ENCODE data around the gene RASD2.
A peak's percentile ranks its signal among the peaks of the same experiment; 100 is the strongest.

Gene RASD2

DNA sequence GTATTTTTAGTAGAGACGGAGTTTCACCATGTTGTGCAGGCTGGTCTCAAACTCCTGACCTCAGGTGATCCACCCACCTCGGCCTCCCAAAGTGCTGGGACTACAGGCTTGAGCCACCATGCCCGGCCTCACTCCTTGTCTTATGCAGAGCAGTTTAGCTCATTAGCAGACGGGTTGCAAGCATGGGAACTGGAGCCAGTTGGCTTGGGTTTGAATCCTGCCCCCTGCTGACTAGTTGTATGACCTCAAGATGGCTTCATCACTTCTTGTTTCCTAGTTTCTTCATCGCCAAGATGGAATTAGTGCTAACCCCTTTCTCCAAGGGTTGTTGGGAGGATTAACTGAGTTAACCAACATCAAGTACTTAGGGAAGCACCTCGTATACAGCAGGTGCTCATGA lies 23.4 kb upstream of the RASD2 start:
- DNase-seq, result no peak
- intact Hi-C loops (cut with DNase I), result no loop called here

DNA sequence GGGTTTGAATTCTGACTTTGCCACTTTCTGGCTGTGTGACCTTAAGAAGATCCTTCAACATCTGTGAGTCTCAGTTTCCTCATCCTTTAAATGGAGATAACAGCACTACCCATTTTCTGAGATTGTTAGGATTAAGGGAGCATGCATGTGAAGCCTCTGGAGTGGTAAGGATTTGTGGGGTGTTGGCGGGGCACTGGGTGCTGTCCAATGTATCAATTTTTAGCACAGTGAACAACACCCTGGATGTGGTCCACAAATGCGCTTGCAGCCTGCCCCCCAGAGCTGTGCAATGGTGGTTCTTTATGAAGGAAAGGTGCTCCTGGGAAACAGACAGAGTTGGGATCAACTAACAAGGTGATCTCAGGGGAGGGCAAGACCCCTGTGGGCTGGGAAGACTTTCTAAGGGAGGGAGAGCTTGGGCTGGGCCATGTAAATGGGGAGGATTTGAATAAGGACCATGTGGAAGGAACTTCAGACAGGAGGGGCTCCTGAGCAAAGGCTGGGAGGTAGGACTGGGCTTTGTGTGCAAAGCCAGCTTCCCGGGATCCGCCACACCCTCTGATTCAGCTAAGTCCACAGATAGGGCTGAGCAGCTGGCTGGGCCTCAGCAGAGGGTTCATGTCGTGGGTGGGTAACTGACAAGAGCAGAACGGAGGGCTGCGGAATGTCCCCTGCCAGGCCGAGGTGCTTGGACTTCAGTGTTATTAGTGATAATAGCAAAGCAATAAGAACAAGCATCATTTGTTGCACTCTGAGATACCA lies 22.7 kb upstream of the RASD2 start:
- no peak for DNase-seq
- intact Hi-C loops (cut with DNase I), result no loop called here

DNA sequence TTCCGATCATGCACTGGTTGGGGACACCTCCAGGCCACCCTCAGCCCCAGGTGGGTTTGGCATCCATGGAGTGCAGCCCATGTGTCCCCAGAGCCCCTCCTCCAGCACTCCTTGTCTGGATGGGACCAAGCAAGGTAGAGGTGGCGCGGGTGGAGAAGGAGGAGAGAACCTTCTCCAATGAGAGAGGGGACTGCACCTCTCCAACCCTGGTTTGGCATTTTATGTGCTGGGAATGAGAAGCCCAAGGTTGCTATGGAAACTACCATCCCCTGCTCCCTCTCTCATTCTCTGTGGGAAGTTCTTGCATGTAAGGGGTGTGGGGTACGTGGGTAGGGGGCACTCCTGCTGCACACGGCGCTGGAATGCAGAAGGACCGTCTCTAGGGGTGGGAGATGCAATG lies 21.8 kb upstream of the RASD2 start:
- intact Hi-C loops (cut with DNase I), result no loop called here
- DNase-seq, result peak in 9 of 42 donors; percentile 46 to 78 (median 62)

DNA sequence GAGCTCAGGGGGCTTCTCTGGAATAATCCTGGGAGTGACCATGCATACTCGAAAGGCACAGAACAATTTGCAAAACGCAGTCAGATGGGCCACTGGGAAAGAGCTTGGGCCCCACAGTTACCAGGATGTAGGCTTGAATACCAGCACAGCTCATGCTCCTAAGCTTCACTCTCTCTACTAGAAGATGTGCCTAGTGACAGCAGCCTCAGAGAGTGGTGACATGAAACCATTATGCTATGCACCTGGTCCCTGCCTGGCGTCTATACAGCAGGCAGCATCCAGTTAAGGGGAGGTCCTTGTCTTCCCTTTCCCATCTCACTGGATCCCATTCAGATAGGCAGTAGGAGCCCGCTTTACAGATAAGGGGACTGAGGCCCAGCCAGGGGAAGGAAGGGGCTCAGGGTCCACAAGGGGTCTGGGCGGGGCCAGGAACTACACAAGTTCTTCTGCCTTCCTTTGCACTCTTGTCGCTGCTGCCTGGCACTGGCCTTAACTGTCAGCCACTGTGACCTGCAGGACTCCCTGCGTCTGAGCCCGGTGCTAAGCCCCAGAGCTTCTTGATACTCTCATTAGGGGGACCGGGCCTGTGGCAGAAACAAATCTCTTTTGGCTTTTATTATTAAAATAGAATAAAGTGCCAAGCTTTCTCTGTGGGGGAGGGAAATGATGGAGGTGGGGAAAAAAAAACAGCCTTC lies 21.2 kb upstream of the RASD2 start:
- peak in 2 of 42 donors; percentile 51 to 58 for DNase-seq
- intact Hi-C loops (cut with DNase I), result no loop called here

DNA sequence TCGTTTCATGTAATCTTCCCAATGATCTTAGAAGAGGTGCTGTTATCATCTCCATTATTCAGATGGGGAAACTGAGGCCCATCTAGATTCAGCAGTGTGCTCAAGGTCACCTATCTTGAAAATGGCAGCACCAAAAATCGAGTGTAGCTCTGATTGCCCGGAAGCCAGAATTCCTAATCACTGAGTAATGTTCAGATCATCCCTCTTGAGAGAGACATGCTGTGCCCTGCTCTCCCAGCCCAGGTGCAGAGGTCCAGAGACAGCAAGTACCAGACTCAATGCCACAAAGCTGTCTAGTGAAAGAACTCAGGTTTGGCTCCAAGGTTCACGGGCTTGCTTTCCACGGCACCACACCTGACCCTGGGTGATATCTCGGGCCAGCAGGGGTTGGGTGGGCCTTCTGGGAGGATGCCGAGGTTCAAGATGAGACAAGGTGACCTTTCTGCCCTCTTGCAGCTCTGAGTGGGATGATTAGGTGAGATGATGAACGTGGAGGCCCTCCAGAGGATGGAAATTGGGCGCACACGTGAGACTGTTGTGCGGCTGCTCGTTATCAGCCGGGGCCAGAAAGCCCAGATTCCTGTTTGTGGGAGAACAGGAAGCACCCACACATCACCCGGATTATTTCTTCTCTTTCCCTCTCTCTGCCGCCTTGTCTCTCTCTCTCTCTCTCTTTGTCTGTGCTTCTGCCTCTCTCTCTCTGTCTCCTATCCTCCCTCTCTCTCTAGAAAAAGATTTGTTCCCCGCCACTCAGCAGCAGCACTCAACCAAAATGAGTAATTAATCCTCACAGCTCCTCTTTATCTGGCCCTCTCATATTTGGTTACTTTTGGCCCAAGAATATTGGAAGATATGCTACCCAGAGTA lies 19.0 kb upstream of the RASD2 start:
- DNase-seq, result peak in 1 of 42 donors; percentile 19
- intact Hi-C loops (cut with DNase I), result no loop called here

DNA sequence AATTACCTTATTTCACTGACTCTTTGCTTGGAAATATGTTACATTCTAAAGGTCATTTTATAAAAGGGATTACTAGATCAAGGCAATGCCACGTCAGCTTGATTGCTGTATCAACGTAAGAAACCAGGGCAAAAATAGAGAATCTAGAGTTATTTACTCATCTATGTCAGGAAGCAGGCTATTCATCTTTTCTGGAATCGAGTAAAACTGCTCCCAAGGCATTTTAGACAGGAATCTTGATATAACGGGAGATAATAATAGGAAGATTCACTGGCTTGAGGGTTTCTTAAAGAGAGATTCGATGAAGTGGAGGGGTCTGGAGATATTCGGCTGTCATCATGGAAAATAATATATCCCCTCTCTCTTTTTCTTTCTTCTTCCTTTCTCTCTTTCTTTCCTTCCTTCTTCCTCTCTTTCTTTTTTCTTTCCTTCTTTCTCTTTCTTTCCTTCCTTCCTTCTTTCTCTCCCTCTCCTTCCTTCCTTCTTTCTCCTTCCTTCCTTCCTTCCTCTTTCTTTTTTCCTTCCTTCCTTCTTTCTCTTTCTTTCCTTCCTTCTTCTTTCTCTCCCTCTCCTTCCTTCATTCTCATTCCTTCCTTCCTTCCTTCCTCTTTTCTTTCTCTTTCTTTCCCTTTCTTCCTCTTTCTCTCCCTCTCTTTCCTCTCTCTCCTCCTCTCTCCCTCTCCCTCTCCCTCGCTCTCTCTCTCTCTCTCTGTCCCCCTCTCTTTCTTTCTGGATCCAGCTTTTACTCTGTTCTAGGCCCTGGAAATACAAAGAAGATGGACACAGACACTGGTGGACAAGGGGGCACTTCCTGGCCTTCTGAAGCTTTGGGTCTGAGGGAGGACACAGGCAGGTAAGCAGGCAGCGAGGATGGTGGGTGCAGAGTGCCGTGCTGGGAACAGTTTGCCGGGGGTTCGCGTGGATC lies 18.1 kb upstream of the RASD2 start:
- intact Hi-C loops (cut with DNase I), result no loop called here
- no peak for DNase-seq

DNA sequence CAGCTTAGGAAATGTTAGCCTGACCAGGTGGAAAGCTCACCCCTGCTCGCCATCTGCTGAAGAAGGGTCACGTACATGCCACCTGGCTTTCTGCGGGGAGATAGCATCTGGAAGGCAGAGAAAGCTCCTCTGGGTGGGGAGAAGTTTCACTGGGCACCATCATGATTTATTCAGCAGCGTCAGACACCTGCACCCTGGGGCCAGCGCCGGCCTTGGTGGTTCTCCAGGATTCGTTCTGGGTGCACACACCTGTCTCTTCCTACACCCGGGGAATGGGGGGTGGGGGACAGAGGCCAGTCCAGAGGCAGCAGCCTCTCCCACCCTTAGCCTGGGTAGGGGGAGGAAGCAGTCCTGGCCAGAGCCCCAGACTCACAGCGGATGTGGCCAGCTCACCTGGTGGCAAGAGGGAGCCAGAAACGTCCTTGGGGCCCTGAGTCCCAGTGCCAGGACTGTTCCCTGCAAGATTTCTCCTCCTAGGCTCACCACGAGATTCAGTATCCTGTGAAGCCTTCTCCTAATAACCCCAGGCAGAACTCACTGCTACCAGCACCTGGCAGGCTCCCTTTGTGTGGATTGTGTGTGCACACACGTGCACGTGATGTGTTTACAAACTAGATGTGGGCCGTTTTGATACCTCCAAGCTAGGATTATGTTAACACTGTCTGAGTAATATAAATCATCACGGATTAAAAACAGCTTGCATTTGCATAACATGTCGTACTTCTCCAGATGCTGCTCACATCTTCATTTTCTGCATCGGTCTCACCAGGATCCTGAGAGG lies 17.3 kb upstream of the RASD2 start:
- DNase-seq, result peak in 1 of 42 donors; percentile 34
- intact Hi-C loops (cut with DNase I), result no loop called here

DNA sequence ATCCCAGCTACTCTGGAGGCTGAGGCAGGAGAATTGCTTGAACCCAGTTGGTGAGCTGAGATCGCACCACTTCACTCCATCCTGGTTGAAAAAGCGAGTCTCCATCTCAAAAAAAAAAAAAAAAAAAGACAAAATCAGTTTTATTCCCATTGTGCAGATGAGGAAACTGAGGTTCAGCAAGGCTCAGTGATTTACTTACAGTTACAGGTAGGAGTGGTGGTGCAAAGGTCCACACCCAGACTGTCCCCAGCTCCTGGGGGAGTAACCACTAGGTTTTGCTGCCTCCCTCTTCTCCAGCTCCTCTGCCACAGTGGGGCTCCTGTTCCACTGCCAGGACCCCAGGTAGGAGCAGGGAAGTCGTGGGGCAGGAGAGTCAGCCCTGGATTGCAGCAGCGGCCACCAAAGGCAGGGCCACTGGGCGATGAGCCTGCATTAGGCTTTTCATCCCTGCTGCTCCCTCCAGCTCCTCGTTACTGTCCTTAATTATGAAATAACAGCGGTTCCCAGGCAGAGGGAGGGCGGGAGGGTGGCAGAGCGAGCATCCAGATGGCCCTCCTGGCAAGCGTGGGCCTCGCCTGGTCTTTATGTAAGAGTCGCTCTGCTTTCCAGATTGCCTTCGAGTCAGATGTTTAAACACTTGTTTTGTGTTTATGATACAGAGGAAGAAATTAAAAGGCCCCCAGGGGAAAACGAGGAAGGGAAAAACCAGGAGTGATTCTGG lies 15.5 kb upstream of the RASD2 start:
- intact Hi-C loops (cut with DNase I), result no loop called here
- DNase-seq, result peak in 9 of 42 donors; percentile 27 to 59 (median 49)

DNA sequence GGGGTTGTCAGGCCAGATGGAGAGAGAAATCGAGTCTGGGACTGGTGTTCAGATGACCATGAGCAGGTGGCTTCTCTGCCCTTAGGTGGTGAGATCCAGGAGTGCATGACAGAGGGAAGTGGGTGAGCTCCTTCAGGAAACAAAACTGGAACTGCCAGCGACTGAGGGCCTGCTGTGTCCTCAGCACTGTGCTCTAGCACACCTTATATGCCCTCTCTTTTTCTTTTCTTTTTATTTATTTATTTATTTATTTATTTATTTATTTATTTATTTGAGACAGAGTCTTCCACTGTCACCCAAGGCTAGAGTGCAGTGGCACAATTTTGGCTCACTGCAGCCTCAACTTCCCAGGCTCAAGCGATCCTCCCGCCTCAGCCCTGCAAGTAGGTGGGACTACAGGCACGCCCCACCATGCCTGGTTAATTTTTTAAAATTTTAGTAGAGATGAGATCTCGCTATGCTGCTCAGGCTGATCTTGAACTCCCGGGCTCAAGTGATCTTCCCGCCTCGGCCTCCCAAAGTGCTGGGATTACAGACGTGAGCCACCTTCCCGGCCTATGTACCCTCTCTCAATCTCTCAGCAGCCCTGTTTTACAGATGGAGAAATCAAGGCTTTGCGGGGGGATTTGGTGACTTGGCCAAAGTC lies 14.8 kb upstream of the RASD2 start:
- no peak for DNase-seq
- intact Hi-C loops (cut with DNase I), result no loop called here

DNA sequence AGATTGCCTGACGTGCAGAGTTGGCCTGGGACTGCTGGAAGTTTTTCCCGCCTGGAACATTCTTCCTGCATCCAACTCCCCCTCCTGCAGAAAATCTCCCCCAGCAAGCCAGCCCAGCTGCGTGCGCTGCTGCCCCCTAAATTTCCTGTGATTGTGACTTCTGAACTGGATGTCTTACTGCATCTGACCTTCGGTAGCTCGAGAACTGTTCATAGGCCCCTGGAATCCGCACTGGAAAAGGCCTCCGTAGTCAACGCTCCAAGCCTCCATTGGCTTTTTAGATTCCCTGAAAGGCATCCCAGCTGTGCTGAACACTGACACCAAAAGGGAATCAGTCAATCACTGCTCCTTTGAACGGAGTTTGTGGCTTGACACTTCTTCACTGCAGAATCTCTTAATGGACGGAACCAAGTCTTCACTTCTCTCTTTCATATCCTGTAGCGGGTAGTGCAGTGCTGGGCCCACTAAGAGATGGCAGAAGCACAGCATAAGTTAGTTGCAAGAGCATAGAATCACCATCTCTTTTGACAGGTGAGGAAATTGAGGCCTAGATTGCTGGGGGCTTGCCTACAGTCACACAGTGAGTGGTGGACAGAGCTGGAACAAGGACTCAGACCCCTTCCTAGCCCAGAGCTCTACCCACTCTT lies 14.2 kb upstream of the RASD2 start:
- DNase-seq, result no peak
- intact Hi-C loops (cut with DNase I), result no loop called here

DNA sequence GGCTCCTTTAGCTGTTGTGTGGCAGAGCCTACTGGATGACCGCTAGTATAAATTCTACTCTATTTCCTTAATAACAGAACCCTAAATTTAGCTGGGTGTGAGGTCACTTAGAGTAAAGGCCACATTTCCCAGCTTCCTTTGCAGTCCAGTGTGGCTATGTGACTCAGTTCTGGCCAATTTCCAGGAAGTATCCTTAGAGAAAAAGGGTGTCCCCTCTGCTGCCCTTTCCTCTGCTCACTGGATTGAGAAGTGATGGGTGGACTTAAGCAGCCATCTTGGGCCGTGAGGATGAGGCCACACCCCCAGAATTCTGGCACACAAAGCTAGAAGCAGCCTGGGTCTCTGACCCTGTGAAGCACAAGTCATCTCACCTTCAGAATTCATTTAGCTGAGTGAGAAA lies 11.7 kb upstream of the RASD2 start:
- intact Hi-C loops (cut with DNase I), result no loop called here
- no peak for DNase-seq

DNA sequence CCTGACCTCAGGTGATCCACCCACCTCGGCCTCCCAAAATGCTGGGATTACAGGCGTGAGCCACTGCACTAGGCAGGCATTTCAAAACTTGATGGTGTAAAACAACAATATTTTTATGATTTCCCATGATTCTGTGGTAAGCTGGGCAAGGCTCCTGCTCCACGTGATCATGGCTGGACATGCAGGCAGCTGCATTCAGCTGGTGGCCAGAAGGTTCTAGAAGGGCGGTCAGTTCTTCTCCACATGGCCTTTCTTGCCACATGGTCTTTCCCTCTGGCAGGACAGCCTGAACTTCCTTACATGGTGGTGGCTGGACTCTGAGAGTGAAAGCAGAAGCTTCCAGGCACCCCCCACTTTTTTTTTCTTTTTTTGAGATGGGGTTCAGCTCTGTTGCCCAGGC lies 9.9 kb upstream of the RASD2 start:
- intact Hi-C loops (cut with DNase I), result no loop called here
- peak in 1 of 42 donors; percentile 13 for DNase-seq

DNA sequence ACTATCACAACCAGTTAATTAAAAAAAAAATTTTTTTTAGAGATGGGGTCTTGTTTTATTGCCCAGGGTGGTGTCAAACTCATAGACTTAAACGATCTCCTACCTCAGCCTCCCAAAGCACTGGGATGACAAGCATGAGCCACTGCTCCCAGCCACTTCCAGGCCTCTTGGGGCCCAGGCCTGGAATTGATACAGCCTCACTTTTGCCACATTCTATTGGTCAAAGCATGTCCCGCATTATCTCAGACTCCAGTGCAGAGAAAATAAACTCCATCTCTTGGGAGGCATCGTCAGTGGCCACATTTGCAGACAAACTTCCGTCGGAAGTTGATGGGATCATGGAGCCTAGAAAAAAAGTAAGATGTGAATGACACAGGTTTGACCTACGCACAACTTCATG lies 9.4 kb upstream of the RASD2 start:
- intact Hi-C loops (cut with DNase I), result no loop called here
- no peak for DNase-seq

DNA sequence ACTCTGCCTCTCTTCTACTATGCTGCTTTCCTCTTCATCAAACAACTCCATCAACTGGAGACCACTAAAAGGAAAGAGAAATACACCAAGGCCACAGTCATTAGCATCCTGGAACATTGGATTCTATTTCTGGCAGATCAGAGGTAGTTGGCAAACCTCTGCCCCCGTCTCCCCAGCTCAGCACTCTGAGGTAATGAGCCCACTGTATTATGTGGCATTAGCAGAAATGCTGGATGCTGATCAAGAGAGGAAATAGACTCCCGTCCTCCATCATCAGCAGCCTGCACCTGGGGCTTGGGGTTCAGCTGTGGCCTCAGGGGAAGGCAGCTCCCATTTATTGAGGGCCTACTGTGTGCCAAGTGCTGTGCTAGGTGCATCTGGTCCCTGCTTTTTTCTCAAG lies 9.0 kb upstream of the RASD2 start:
- intact Hi-C loops (cut with DNase I), result no loop called here
- DNase-seq, result peak in 5 of 42 donors; percentile 26 to 71 (median 38)

DNA sequence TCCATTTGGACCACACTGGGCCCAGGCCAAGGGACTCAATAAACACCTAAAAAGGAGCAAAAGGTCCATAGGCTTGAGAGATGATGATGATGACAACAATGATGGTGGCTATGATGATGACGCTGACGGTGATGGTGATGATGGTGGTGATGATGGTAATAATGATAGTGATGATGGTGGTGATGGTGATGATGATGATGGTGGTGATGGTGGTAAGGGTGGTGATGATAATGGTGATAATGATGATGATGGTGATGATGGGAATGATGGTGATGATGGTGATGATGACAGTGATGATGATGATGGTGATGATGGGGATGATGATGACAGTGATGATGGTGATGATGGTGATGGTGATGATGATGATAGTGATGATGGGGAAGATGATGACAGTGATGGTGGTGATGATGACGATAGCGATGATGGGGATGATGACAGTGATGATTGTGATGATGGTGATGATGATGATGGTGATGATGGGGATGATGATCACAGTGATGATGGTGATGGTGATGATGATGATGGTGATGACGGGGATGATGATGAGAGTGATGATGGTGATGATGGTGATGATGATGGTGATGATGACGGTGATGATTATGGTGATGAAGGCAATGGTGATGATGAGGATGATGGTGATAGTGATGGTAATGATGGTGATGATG lies 7.1 kb upstream of the RASD2 start:
- no peak for DNase-seq
- intact Hi-C loops (cut with DNase I), result no loop called here

DNA sequence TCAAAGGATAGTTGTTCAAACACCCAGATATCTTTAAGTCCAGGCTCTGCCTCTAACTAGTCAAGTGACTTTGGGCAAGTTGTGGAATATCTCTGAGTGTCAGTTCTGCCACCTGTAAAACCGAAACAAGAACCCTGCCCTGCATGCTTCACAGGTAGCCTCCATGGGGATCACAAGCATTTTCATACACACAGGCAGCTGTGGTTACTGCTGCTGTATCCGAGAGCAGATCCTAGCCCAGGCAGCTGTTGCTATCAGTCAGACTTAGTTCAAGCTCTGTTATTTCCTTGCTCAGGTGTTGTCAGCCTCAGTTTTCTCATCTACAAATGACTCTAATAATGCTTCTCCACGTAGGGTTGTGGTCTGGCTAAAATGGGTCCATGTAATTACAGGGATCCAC lies 6.5 kb upstream of the RASD2 start:
- no peak for DNase-seq
- intact Hi-C loops (cut with DNase I), result no loop called here
